Measurements from ENCODE around the gene PILRA.
"Not testable (repeated sequence)": the region's sequence is repeated elsewhere in the genome, so short reads cannot be mapped to it uniquely, and the experiment has no call there.

PILRA gene

DNA sequence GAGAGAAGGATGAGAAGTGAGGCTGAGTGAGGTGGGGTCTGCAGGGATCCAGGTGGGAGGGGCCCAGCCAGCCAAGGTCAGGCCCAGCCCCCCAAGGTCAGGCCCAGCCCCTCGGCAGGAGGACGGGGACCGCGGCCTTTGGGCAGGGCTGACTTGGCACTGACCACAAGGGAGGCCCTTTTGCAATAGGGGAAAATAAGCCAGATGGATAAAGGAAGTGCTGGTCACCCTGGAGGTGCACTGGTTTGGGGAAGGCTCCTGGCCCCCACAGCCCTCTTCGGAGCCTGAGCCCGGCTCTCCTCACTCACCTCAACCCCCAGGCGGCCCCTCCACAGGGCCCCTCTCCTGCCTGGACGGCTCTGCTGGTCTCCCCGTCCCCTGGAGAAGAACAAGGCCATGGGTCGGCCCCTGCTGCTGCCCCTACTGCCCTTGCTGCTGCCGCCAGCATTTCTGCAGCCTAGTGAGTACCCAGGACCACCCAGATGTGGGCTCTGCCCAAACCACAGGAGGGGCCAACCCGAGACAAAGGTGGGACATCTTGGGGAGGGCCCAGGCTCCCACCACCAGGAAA, at the start of gene PILRA:
Gene PILRA, plus strand, starts transcription at position 227 of the 571 bp plus-strand sequence. Its CDS starts 170 bp downstream, at position 397.
- no peak for DNase-seq (ENCODE audit: low spot score)

DNA sequence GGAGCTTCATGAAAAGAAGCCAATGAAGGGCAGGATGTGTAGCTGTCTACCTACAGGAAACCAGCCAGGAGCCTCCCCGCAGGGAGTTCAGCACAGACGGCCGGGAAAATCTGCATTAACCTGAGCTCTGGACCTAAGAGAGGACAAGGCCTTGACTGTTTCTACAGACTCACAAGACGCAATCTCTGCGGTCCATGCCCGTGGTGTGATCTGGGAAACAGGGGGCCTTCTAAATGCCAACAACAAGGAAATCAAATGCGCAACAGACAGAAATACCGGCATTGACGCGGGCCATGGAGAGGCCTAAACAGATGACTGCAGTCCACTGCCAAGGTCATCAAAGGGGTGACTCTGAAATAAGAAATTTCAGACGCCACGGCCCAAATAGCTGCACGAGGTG, 49.1 kb upstream of the PILRA start:
- DNase-seq (ENCODE audit: low spot score), result not testable (repeated sequence)

DNA sequence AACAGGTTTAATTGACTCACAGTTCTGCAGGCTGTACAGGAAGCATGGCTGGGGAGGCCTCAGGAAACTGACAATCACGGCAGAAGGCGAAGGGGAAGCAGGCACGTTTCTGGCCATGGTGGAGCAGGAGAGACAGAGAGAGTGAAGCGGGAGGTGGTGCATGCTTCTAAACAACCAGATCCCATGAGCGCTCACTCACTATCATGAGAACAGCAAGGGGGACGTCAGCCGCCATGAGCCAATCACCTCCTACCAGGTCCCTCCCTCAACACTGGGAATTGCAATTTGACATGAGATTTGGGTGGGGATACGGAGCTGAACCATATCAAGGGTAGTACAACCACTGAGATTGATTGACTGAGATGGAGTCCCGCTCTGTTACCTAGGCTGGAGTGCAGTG, 47.6 kb upstream of the PILRA start:
- DNase-seq (ENCODE audit: low spot score), result not testable (repeated sequence)

DNA sequence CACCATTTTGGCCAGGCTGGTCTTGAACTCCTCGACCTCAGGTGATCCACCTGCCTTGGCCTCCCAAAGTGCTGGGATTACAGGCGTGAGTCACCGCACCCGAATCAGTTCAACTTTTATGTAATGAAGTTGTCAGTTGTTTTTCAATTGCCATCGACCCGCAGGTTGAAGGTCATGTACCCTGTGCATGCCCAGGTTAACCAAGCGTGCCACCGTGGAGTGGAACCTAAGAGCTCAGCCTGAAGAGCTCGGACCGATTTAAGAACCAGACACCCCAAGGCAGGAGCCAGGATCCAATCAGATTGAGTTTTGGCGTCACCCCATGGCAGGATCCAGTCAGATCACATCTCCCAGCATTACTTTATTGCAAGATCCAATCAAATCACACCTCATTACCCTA, 46.4 kb upstream of the PILRA start:
- not testable (repeated sequence) for DNase-seq (ENCODE audit: low spot score)

DNA sequence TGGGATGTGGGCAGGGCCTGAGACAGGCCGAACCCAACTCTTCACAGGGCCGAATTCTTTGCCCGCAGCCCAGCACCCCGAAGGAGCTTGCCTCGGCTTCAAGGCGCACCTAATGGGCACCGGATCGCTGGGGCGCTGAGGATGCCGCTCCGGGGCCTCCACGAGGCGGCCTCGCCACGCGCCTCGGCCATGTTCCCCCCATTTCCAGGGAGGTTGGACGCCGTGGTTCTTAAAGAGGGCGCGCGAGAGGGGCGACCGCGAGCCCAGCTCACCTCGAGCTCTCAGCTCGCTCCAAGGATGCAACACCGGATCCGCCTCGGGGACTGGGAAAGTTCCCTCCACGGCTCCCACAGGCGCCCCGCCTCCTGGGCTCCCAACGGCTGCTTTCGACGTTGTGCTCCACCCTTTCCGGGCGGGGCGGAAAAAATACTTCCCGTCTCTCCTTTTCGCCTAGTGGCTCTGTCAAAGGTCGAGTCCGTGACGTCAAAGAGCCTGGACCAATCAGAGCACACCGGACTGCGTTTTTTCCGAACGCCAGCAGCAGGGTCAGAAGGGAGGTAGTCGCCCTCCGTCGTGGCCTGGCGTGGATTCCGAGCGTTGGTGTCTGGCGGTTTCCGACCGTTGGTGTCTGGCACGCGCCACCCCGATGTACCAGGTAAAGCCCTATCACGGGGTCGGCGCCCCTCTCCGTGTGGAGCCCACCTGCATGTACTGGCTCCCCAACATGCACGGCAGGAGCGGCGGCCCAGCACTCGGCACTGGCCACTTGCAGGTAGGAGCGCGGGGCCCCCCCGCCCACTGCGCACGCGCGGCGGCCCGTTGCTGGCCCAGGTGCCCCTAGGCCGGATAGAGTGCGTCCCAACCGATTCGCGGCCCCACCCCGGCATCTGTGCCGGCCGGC, 37.5 kb upstream of the PILRA start:
- peak; percentile 83 for DNase-seq (ENCODE audit: low spot score)

DNA sequence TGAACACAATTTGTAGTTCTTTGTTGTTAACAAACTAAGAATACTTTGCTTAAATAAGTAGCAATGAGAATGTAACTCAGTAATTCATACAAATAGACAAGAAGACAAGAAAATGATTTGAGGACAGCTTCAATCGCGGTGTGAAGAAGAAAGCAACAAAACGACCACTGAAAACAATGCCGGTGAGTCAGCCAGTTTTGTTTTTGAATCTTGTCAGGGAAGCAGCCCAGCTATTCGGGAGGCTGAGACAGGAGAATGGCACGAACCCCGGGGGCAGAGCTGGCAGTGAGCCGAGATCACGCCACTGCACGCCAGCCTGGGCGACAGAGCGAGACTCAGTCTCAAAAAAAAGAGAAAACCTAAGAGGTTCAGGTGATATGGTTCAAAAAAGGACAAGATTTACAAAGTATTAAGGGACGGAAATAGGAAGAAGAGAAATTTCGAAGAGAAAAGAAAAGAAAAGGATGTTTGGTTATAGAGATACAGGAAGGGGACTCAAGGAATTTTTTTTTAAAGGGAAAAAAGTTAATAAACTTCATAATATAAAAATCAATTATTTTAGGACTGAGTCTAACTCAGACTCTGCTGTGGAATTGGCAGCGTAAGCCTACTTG, 35.1 kb upstream of the PILRA start:
- not testable (repeated sequence) for DNase-seq (ENCODE audit: low spot score)

DNA sequence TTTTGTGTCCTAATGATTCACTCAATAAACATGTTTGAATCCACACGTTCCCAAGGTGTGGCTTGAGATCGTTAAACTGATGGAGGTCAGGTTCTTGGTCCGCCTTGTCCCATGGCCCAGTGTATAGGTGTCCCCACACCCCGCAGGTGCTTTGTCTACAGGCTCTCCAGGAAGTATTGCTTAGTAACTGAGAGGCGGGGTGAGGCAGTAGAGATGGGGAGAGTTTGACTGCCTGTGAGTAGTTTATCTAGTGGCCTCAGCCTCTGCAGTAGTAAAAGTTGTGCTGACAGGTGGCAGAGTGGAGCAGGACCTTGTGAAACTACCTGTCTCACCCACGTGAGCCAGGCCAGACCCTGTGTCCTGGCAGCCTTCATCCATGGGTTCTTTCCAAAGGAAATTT, 32.0 kb upstream of the PILRA start:
- not testable (repeated sequence) for DNase-seq (ENCODE audit: low spot score)

DNA sequence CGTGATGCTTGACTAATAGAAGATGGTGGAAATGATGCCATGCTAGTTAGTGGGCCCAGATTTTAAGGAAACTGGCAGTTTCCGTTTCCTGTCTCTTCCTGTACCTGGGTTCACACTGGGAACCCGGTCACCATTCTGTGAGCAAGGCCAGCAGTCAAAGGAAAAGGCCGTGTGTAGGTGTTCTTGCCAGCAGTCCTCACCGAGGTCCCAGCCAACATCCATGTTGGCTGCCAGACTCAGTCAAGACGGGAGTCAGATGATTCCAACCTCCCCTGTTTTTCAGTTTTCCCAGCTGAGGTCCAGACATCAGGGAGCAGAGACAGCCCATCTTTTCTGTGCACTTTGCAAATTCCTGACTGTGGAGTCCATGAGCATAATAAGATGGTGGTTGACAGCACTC, 30.5 kb upstream of the PILRA start:
- DNase-seq (ENCODE audit: low spot score), result no peak

DNA sequence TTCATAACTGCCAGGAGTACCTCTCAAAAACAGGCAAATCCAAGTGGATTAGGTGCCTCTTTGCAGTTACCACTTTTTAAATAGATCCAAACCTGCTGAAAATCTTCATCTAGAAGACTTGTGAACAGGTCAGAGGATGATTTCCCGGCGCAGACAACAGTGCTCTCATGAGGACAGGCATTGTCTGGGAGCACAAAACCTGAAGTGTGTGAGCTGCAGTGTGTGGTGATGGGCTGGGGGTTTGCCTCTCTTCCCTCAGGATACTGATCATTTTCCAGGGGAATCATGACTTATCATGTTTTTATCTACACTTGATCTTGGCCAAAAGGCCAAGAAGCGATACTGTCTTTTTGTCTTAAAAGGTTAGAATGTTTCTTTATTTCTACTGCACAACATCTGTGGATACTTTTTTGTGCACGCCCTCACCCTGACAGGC, 29.1 kb upstream of the PILRA start:
- not testable (repeated sequence) for DNase-seq (ENCODE audit: low spot score)

DNA sequence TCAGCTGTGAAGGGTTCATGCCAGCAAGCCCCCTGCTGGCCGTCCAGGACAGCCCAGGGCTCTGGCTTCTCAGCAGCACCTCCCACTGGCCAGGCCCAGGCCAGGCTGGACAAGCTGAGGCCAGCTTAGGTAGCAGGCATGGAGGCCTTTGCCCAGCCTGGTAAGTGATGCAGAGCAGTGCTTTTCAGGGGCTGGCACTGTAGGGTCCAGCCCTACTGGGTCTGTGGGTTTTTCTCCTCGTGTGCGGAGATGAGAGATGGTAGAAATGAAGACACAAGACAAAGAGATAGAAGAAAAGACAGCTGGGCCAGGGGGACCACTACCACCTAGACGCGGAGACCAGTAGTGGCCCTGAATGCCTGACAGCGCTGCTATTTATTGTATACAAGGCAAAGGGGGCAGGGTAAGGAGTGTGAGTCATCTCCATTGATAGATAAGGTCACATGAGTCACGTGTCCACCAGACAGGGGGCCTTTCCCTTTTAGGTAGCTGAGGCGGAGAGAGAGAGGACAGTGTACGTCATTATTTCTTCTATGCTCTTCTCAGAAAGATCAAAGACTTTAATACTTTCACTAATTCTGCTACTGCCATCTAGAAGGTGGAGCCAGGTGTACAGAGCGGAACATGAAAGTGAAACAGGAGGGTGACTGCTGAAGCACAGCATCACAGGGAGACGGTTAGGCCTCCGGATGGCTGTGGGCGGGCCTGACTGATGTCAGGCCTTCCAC, 28.6 kb upstream of the PILRA start:
- not testable (repeated sequence) for DNase-seq (ENCODE audit: low spot score)

DNA sequence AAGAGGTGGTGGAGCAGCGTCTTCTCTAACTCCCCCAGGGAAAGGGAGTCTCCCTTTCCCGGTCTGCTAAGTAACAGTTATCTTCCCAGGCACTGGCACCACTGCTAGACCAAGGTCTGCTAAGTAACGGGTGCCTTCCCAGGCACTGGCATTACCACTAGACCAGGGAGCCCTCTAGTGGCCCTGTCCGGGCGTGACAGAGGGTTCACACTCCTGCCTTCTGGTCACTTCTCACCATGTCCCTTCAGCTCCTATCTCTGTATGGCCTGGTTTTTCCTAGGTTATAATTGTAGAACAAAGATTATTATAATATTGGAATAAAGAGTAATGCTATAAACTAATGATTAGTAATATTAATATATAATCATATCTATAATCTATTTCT, 28.0 kb upstream of the PILRA start:
- DNase-seq (ENCODE audit: low spot score), result not testable (repeated sequence)

DNA sequence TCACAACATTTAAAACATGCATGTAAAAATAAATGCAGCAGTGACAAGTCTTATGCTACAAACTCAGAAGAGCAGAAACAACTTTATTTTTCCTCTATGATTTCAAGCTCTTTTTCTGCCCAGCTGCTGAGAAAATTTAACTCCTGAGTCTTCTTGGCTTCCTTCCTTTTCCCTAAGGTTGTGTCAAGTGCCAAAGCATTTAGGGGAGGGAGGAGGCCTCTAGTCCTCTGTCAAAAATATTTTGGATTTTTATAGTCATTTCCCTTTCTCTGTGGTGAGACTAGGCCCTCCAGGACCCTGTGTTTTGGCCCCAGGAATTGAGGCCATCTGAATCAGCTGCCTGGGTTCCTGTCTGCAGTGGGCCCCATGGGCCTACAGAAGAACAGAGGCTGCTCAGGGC, 26.4 kb upstream of the PILRA start:
- DNase-seq (ENCODE audit: low spot score), result no peak

DNA sequence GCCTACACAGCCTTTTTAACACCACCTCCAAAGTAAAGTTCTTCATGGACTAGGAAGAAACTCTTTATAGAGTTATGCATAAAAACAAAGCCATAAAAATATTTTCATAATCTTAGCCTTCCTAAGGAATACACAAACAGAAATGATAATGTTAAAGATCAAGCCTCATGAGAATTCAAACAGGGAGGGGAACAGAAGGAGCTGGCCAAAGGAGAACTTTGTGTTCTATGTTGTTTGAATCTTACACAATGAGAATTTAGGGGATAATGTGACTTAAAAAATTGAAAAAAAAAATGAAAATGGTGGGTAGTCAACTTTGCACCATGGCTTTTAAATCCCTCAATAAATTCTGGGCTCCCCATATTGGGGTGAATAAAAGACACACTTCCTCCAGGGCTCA, 24.5 kb upstream of the PILRA start:
- no peak for DNase-seq (ENCODE audit: low spot score)

DNA sequence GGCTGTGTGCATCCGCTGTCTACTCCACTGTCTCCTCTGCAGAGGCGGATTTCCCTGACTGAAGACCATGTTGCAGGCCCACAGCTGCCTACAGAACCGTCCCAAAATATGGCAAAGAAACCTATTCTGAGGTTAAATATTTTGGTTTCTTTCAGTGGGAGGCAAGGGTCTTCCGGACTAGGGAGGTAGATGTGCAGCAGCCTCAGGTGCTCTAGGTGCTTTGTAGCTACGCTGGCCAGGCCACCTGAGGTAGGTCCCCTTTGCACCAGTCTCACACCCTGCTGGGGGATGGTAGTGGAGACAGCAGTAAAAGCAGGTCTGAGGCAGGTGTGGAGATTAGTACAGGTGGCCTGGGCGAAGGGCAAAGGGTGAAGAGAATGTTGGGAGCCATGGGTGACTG, 23.5 kb upstream of the PILRA start:
- DNase-seq (ENCODE audit: low spot score), result no peak

DNA sequence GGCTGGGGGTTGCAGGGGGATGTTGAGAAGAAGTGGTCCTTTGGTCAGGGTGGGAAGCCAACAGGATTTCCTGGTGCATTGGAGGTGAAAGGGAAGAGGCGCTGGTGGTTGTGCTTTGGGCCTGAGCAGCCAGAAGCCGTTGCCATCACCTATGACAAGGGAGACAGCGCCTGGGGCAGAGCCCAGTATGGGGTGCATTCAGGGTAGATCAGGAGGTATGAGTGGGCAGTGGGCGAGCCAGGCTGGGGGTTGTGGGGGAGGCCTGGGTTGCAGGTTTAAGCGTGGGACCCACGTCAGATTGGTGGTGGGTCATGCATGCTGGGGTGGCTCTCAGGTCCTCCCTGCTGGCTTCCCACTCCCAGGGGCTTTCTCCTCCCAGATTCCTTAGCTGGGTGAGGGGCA, 21.6 kb upstream of the PILRA start:
- no peak for DNase-seq (ENCODE audit: low spot score)

DNA sequence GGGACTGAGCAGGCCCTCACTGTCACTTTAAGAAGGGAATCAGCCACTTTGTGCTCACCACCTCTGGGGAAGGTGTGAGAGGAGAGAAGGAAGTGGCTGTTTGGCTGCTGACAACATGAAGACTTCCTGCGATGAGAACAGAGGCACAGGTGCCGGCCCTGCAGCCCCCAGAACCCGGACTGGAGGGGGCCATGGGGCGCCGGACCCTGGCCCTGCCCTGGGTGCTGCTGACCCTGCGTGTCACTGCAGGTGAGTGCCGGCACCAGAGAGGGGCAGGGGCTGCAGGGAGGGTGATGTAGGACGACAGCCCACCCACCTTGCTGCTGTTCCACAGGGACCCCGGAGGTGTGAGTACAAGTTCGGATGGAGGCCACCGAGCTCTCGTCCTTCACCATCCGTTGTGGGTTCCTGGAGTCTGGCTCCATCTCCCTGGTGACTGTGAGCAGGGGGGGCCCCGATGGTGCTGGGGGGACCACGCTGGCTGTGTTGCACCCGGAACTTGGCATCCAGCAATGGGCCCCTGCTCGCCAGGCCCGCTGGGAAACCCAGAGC, 21.0 kb upstream of the PILRA start:
- DNase-seq (ENCODE audit: low spot score), result not testable (repeated sequence)

DNA sequence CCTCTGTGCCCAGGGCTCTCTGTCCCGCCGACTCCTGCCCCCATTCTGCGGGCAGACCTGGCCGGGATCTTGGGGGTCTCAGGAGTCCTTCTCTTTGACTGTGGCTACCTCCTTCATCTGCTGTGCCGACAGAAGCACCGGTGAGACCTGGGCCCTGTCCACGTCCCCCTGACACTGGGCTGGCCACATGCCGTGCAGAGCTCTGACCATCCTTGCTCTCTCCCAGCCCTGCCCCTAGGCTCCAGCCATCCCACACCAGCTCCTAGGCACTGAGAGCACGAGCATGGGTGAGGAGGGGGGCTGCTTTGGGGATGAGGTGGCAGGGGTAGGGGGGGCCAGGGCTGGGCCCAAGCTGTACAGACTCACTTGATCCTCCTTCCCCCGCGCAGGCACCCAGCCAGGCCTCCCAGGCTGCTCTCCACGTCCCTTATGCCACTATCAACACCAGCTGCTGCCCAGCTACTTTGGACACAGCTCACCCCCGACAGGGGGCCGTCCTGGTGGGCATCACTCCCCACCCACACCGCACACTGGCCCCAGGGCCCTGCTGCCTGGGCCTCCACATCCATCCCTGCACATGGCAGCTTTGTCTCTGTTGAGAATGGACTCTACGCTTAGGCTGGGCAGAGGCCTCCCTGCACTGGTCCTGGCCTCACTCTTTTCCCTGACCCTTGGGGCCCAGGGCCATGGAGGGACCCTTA, 20.2 kb upstream of the PILRA start:
- no peak for DNase-seq (ENCODE audit: low spot score)

DNA sequence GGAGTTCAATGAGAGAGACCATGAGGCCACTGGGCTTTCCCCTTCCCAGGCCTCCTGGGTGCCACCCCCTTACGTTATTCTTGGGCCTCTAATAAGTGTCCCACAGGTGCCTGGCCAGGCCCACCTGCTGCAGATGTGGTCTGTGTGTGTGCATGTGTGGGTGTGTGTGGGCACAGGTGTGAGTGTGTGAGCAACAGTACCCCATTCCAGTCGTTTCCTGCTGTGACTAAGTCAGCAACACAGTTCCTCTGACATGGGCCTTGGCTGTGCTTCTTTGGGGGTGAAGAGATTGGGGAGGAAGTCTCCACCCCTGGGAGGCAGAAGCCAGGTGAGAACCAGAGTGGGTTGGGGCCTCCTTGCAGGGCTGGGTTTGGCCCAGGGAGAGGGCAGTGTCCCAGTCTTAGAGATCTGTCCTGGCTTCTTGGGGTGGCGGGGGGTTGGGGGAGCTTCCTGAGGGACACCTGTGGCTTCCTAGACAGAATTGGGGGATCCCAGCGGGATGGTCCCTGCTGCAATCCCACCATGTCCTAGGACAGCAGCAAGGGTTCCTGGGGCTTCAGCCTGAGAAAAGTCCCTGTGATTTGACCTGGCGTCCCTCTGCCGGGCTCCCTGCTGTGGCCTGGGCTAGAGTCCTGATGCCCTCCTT, 19.5 kb upstream of the PILRA start:
- no peak for DNase-seq (ENCODE audit: low spot score)

DNA sequence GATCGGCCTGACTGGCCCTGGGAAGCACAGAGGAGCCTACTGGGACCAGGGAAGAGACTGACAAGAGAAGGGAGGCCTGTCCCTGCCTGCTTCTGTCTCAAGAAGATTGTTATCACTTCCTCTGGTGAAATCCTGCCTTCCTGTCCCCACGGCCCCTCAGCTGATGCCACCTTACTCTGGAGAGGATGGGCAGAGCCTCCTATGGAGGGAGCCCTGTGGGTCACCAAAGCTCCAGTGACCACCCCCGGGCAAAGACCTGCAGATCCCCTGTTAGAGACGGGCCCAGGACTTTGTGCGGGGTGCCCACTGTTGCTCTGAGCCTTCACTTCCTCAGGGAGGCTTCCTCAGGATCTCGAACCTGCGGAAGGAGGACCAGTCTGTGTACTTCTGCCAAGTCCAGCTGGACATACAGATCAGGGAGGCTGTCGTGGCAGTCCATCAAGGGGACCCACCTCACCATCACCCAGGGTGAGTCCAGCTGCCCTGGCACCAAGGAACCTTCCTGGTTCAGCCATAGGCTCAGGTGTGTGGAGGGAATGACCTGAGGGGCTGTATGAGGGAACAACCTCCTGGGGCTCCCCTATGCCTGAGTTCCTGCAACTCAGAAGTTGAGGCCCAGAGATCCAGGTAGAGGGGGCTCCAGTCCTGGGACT, 16.7 kb upstream of the PILRA start:
- no peak for DNase-seq (ENCODE audit: low spot score)

DNA sequence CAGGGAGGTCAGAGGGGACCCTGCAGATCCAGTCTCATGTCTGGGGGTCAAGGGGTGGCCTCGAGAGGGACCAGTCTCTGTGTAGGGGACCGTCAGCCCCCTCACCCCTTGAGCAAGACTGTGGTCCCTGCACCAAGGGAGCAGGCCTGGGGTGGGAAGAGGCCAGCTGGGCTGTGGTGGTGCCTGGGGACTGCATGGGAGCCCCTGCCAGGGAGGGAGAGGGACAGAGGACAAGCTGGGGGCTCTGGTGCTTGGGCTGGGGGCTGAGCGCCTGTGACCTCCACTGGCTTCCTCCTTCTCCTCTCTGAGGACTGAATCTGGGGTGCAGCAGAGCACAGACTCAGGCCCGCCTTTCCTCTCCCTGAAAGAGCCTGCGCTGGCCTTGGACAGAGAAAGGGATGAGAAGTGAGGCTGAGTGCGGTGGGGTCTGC, 16.1 kb upstream of the PILRA start:
- no peak for DNase-seq (ENCODE audit: low spot score)

All from germinal center (tissue), 1 donor.